Measurements from ENCODE around the gene TM2D3. TPM values are rescaled to one million over a fixed set of nuclear protein-coding genes. Genes with fewer than 3 reads are reported as not detected.

TM2D3 gene
- total and polyA plus RNA-seq, 2 donors (not counting 3 experiments of a cell fraction or from before 2014, with no cell fraction given): 34.3 to 51.5 TPM

GRCh38 chr15:101613130-101614000 is 38.8 kb downstream of the TM2D3 start:
- H3K27ac ChIP-seq (ENCODE audit: insufficient read depth, low read depth, low read length): no peak overlapping the region
- no peaks in the 10 kb centered on the region for H3K9me3 ChIP-seq (replicated peaks; ENCODE audit: control insufficient read depth, insufficient read depth, low read length)
- ChIA-PET CTCF (interaction anchor here (1.0 kb wide), 1 partner anchor 29 kb away, joined by 3 read pairs; no protein-coding TSS in a partner anchor), POLR2A (no interaction called here)
- no peaks in the 10 kb centered on the region for H4K20me1 ChIP-seq (replicated peaks; ENCODE audit: control insufficient read depth, extremely low read depth, insufficient read depth, low read length)
- BruUV-seq (replicated peaks): no TSS peak
- no peaks in the 10 kb centered on the region for H3K79me2 ChIP-seq (ENCODE audit: control insufficient read depth, insufficient read depth, low read length)
- TF ChIP-seq POLR2A (IDR thresholded peaks at IDR 0.05; ENCODE audit: low read depth, low read length) (no peak), GATA2 (IDR thresholded peaks at IDR 0.05; ENCODE audit: insufficient read depth, insufficient read length, low read depth, low read length) (no peak), POLR2AphosphoS5 (IDR thresholded peaks at IDR 0.05; ENCODE audit: insufficient read depth, low read depth, low read length) (no peak), MAX (IDR thresholded peaks at IDR 0.05; ENCODE audit: insufficient read depth, insufficient read length) (no peak), EZH2 (IDR thresholded peaks at IDR 0.05; ENCODE audit: borderline replicate concordance, low read depth, low read length, severe bottlenecking) (no peak), MYC (IDR thresholded peaks at IDR 0.05; ENCODE audit: low read depth, low read length) (no peak), JUN (IDR thresholded peaks at IDR 0.05; ENCODE audit: borderline replicate concordance, insufficient read depth, insufficient read length, low read depth) (no peak), FOS (IDR thresholded peaks at IDR 0.05; ENCODE audit: borderline replicate concordance, insufficient read depth, low read length) (no peak)
- TF ChIP-seq, protein P1, sequence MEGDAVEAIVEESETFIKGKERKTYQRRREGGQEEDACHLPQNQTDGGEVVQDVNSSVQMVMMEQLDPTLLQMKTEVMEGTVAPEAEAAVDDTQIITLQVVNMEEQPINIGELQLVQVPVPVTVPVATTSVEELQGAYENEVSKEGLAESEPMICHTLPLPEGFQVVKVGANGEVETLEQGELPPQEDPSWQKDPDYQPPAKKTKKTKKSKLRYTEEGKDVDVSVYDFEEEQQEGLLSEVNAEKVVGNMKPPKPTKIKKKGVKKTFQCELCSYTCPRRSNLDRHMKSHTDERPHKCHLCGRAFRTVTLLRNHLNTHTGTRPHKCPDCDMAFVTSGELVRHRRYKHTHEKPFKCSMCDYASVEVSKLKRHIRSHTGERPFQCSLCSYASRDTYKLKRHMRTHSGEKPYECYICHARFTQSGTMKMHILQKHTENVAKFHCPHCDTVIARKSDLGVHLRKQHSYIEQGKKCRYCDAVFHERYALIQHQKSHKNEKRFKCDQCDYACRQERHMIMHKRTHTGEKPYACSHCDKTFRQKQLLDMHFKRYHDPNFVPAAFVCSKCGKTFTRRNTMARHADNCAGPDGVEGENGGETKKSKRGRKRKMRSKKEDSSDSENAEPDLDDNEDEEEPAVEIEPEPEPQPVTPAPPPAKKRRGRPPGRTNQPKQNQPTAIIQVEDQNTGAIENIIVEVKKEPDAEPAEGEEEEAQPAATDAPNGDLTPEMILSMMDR (IDR thresholded peaks at IDR 0.05; ENCODE audit: extremely low read depth in 1 of 2, insufficient read depth in 1 of 2, low read depth in 1 of 2, low read length in 2 of 2): no peak
- no peak overlapping the region for H3K4me3 ChIP-seq (replicated peaks in 1 of 3; ENCODE audit: insufficient read depth in 1 of 3, low read depth in 1 of 3, low read length in 3 of 3)
- no peak overlapping the region for H3K4me2 ChIP-seq (ENCODE audit: insufficient read depth, low read length)
- H3K36me3 ChIP-seq (ENCODE audit: control insufficient read depth in 2 of 2, extremely low read depth in 1 of 2, insufficient read depth in 2 of 2, low read length in 2 of 2): no peaks in the 10 kb centered on the region
- no peak overlapping the region for H2AFZ ChIP-seq (ENCODE audit: low read depth, low read length)
- DNase-seq (ENCODE audit: low read depth, low spot score): no peak
- FAIRE-seq: no peak
- no peaks in the 10 kb centered on the region for H3K27me3 ChIP-seq (ENCODE audit: control insufficient read depth in 2 of 2, insufficient read depth in 2 of 2, low read length in 2 of 2)
- H3K9me1 ChIP-seq (replicated peaks; ENCODE audit: control insufficient read depth, extremely low read depth, insufficient read depth, low read length): no peaks in the 10 kb centered on the region
- dilution Hi-C loops (cut with MboI; ENCODE audit: extremely low pct_ligation_motif_present, low sequenced_read_pairs): no loop called here
- no peak overlapping the region for H3K9ac ChIP-seq (replicated peaks; ENCODE audit: extremely low read depth, insufficient read depth, low read length)
- no peaks in the 10 kb centered on the region for H3K4me1 ChIP-seq (ENCODE audit: control insufficient read depth, extremely low read depth, insufficient read depth, low read length)
- intact Hi-C loops (cut with micrococcal nuclease): no loop called here
